Measurements from ENCODE around the gene NTN1.

DNA sequence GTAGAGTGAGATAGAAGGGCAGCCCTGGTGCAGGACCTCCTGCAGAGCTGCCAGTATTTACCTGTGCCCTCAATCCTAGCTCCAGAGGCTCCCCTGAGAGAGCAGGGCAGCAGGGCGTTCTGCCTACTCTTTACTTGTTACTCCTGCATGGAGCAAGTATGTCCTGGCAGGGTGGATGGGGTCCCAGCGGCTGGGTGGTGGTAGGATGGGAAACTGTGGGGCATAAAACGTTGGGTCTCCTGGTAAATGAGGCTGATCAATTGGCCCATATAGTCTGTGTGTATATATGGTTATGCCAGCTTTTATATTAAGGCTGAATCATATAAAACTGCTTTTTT is 192.0 kb downstream of the NTN1 start:
- TF ChIP-seq, protein P1, sequence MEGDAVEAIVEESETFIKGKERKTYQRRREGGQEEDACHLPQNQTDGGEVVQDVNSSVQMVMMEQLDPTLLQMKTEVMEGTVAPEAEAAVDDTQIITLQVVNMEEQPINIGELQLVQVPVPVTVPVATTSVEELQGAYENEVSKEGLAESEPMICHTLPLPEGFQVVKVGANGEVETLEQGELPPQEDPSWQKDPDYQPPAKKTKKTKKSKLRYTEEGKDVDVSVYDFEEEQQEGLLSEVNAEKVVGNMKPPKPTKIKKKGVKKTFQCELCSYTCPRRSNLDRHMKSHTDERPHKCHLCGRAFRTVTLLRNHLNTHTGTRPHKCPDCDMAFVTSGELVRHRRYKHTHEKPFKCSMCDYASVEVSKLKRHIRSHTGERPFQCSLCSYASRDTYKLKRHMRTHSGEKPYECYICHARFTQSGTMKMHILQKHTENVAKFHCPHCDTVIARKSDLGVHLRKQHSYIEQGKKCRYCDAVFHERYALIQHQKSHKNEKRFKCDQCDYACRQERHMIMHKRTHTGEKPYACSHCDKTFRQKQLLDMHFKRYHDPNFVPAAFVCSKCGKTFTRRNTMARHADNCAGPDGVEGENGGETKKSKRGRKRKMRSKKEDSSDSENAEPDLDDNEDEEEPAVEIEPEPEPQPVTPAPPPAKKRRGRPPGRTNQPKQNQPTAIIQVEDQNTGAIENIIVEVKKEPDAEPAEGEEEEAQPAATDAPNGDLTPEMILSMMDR (IDR thresholded peaks at IDR 0.05; ENCODE audit: low read length): no peak
- no peak for TF ChIP-seq EZH2 (IDR thresholded peaks at IDR 0.05; ENCODE audit: borderline replicate concordance, low read length)

All from OCI-LY1 (cell line).